Ascending aorta (tissue), 2 donors: ENCODE results near the gene CELSR1. TPM values are rescaled to one million over a fixed set of nuclear protein-coding genes. Genes with fewer than 3 reads are reported as not detected.

ENCODE experiments used
- DNase-seq, 2 donors: peaks; one replicate each; pipeline ENCODE4 v3.0.0-alpha.2; 2019; ENCODE audit warnings: low spot score in 2 of 2
- H3K27ac ChIP-seq, 2 donors: fragments of 200-600 bp; sonication (generic); one replicate each; pipeline ENCODE4 v1.5.1; 2016 to 2017; ENCODE audit warnings: mild to moderate bottlenecking in 1 of 2
- H3K27me3 ChIP-seq: fragments of 200-600 bp; sonication (generic); one replicate; pipeline ENCODE4 v1.5.1; 2017
- H3K36me3 ChIP-seq, 2 donors: fragments of 200-600 bp; sonication (generic); one replicate each; pipeline ENCODE4 v1.5.1; 2016
- H3K4me1 ChIP-seq, 2 donors: fragments of 200-600 bp; sonication (generic); one replicate each; pipeline ENCODE4 v1.5.1; 2016 to 2017; ENCODE audit warnings: mild to moderate bottlenecking in 1 of 2
- H3K4me3 ChIP-seq, 2 donors: fragments of 200-600 bp; sonication (generic); one replicate each; pipeline ENCODE4 v1.5.1; 2016 to 2017; ENCODE audit warnings: mild to moderate bottlenecking in 1 of 2
- H3K9me3 ChIP-seq, 2 donors: fragments of 200-600 bp; sonication (generic); one replicate each; pipeline ENCODE4 v1.5.1; 2016
- intact Hi-C: fragments of 100-400 bp; cut with DNase I; formaldehyde crosslinking; loops from one replicate; pipeline ENCODE4 v1.15.1; 2023
- total RNA-seq: library from RNA; depleted of rRNA; stranded (reverse); fragments of >200 nt; gene quantifications from one replicate; pipeline ENCODE4 v1.1.0, GENCODE V29; 2016
- TF ChIP-seq, protein P1 (sequence below), 3 experiments: fragments of 200-600 bp in 2 of 3; fragments of 450-650 bp in 1 of 3; sonication (generic) in 2 of 3; IDR thresholded peaks; one replicate each; pipeline ENCODE4 v1.5.1; 2016 to 2019; ENCODE audit warnings: antibody characterized with exemption in 3 of 3, mild to moderate bottlenecking in 1 of 3, moderate library complexity in 1 of 3

CELSR1 gene
- total RNA-seq, 1 donor from 2014 or later, result 10.5 TPM

- intact Hi-C loops, result no loop called here
- H3K36me3 ChIP-seq, result no peaks in the 10 kb centered on the region
- no peak overlapping the region for H3K27ac ChIP-seq
- TF ChIP-seq, protein P1, sequence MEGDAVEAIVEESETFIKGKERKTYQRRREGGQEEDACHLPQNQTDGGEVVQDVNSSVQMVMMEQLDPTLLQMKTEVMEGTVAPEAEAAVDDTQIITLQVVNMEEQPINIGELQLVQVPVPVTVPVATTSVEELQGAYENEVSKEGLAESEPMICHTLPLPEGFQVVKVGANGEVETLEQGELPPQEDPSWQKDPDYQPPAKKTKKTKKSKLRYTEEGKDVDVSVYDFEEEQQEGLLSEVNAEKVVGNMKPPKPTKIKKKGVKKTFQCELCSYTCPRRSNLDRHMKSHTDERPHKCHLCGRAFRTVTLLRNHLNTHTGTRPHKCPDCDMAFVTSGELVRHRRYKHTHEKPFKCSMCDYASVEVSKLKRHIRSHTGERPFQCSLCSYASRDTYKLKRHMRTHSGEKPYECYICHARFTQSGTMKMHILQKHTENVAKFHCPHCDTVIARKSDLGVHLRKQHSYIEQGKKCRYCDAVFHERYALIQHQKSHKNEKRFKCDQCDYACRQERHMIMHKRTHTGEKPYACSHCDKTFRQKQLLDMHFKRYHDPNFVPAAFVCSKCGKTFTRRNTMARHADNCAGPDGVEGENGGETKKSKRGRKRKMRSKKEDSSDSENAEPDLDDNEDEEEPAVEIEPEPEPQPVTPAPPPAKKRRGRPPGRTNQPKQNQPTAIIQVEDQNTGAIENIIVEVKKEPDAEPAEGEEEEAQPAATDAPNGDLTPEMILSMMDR (IDR thresholded peaks at IDR 0.05), result no peak
- peaks cover 4 to 10% of the 10 kb centered on the region in 2 donors for H3K4me1 ChIP-seq
- no peak for DNase-seq
- no peaks in the 10 kb centered on the region for H3K9me3 ChIP-seq
- no peak overlapping the region for H3K4me3 ChIP-seq
- peaks cover 8% of the 10 kb centered on the region for H3K27me3 ChIP-seq
Measured at GRCh38 chr22:46535876-46536536, 1.4 kb downstream of the CELSR1 start.

- no peaks in the 10 kb centered on the region for H3K36me3 ChIP-seq
- TF ChIP-seq, protein P1 (IDR thresholded peaks at IDR 0.05), result no peak
- no peaks in the 10 kb centered on the region for H3K9me3 ChIP-seq
- H3K27me3 ChIP-seq, result peaks cover 8% of the 10 kb centered on the region
- H3K27ac ChIP-seq, result no peak overlapping the region
- peaks cover 4 to 10% of the 10 kb centered on the region in 2 donors for H3K4me1 ChIP-seq
- intact Hi-C loops, result no loop called here
- DNase-seq, result no peak
- no peak overlapping the region for H3K4me3 ChIP-seq
Measured at GRCh38 chr22:46534901-46535630, 2.4 kb downstream of the CELSR1 start.

GRCh38 chr22:46534177-46534776, 3.1 kb downstream of the CELSR1 start:
- Histone ChIP-seq H3K27ac (no peak overlapping the region), H3K36me3 (no peaks in the 10 kb centered on the region), H3K4me3 (no peak overlapping the region), H3K27me3 (peaks cover 8% of the 10 kb centered on the region), H3K9me3 (no peaks in the 10 kb centered on the region), H3K4me1 (peaks cover 4 to 10% of the 10 kb centered on the region in 2 donors)
- no peak for DNase-seq
- TF ChIP-seq, protein P1 (IDR thresholded peaks at IDR 0.05), result no peak
- intact Hi-C loops, result no loop called here

GRCh38 chr22:46533070-46533833, 4.2 kb downstream of the CELSR1 start:
- H3K4me3 ChIP-seq, result no peak overlapping the region
- TF ChIP-seq, protein P1 (IDR thresholded peaks at IDR 0.05), result no peak
- intact Hi-C loops, result no loop called here

DNA sequence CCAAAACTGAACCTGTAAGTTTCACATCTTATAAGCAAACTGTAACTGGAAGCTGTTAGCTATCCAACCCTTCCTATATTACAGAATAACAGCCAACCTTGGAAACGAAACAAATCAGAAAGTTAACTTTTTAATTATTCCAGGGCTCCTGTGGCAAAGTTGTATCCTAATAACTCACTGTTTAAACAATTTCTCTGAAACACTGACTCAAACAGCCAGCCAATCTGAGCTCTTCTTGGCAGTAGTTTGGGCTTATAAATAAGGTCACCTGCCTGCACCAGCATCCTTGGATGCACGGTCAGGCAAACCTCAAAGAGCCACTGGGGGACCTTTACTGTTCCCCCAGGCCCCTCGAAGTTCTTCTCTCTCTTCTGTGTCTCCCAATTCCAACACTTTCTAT, 5.0 kb downstream of the CELSR1 start:
- intact Hi-C loops, result no loop called here

More at GRCh38 chr22:46533070-46533833, 4.2 kb downstream of the CELSR1 start:
- no peaks in the 10 kb centered on the region for H3K9me3 ChIP-seq
- peaks cover 4 to 7% of the 10 kb centered on the region in 2 donors for H3K4me1 ChIP-seq
- H3K27ac ChIP-seq, result no peak overlapping the region
- no peaks in the 10 kb centered on the region for H3K36me3 ChIP-seq
- DNase-seq, result no peak
- H3K27me3 ChIP-seq, result peaks cover 7% of the 10 kb centered on the region

More for the DNA sequence above, 5.0 kb downstream of the CELSR1 start:
- H3K27me3 ChIP-seq, result no peaks in the 10 kb centered on the region
- no peak for DNase-seq
- no peaks in the 10 kb centered on the region for H3K9me3 ChIP-seq
- no peaks in the 10 kb centered on the region for H3K4me1 ChIP-seq
- no peak overlapping the region for H3K4me3 ChIP-seq
- TF ChIP-seq, protein P1 (IDR thresholded peaks at IDR 0.05), result no peak
- no peak overlapping the region for H3K27ac ChIP-seq
- H3K36me3 ChIP-seq, result no peaks in the 10 kb centered on the region
